Prostate gland (tissue), 2 donors: ENCODE results near the gene GALNTL6.

Source experiments
- CTCF ChIP-seq, 4 experiments: fragments of 200-600 bp in 2 of 4; fragments of 450-650 bp in 2 of 4; sonication (generic) in 2 of 4; IDR thresholded peaks; 1 replicate in 3 of 4; 2 replicates in 1 of 4; pipeline ENCODE4 v1.5.1; 2016 to 2019; ENCODE audit warnings: antibody characterized with exemption in 4 of 4, mild to moderate bottlenecking in 2 of 4, moderate library complexity in 2 of 4
- POLR2A ChIP-seq: fragments of 450-650 bp; IDR thresholded peaks from one replicate; pipeline ENCODE4 v1.6.1; 2016; ENCODE audit warnings: antibody characterized with exemption, mild to moderate bottlenecking
- POLR2AphosphoS5 ChIP-seq: sonication (generic); formaldehyde crosslinking; IDR thresholded peaks from one replicate; pipeline ENCODE4 v1.6.1; 2017; ENCODE audit warnings: antibody characterized with exemption

- TF ChIP-seq POLR2AphosphoS5 (no peak), CTCF (IDR thresholded peaks at IDR 0.05) (no peak), POLR2A (no peak)
These were observed 1244.2 kb downstream of the GALNTL6 start for GRCh38 chr4:173057442-173057841.
